ENCODE results near the gene ZSWIM7.
"Not testable (repeated sequence)": the region's sequence is repeated elsewhere in the genome, so short reads cannot be mapped to it uniquely, and the experiment has no call there.

Gene ZSWIM7

DNA sequence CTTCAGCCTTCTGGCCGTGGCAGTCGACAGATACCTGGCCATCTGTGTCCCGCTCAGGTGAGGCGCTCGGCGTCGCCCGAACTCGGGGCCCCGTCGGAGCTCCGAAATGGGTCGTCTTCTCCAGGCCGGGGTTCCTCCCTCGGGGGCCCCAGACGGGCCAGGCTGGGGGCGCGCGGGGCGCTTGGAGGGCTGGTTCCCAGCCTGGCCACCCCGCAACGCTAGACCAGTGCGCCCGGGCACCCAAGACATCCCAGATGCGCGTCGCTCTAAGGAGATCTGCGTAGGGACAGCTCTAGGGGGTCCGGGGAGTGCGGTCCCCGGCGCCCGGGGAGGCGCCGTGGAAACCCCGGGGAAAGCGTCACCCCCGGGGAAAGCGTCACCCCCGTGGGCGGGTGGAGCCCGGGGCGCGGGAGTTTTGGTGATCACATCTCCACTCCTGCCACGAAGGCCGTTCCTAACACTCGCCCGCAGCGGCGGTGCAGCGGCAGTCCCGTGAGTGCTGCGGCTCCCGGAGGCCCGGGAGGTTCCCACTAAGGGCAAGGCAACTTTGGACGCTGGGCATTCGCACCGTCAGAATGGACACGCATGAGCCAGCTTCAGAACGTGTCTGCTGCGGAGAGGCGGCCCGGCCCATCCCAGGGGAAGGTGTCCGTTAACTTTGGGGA lies 53.8 kb downstream of the ZSWIM7 start:
- H3K9me3 Mint-ChIP-seq = no peaks in the 10 kb centered on the region
- peak; percentile 14 for ATAC-seq (replicated peaks)
- H3K27me3 Mint-ChIP-seq = peaks cover 37 to 52% of the 10 kb centered on the region in 2 donors
- H3K27ac Mint-ChIP-seq = no peak overlapping the region
- H3K4me3 Mint-ChIP-seq = peak overlapping the region; percentile 72 to 79
- no peak for DNase-seq
- peaks cover 4 to 7% of the 10 kb centered on the region in 2 donors for H3K4me1 Mint-ChIP-seq (ENCODE audit: low read depth in 2 of 2)
- H3K36me3 Mint-ChIP-seq (ENCODE audit: insufficient read depth) = no peaks in the 10 kb centered on the region

DNA sequence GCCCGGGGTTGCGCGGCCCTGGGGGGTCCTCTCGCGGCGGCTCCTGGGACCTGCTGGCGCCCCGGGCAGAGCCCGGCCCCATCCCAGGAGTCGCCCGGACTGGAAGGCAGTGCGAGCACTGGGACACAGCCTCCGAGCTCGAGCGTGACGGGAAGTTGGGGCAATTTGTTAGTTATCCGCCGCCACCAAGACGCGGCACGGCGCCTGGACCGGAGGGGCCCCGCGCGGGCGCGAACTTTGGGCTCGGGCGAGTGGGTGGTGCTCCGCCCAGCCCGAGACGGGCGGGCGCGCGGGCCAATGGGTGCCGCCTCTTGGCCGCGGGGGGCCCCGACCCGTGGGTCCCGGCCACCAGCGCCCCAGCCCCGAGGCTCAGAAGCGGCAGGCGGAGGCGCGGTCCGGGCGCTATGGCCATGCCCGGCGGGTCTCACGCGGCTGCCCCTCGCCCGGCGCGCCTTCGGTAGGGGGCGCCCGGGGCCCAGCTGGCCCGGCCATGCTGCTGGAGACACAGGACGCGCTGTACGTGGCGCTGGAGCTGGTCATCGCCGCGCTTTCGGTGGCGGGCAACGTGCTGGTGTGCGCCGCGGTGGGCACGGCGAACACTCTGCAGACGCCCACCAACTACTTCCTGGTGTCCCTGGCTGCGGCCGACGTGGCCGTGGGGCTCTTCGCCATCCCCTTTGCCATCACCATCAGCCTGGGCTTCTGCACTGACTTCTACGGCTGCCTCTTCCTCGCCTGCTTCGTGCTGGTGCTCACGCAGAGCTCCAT lies 54.6 kb downstream of the ZSWIM7 start, which contains the start of gene ADORA2B:
Gene ADORA2B, plus strand, starts transcription at position 372 of the 768 bp plus-strand sequence. Its CDS starts 119 bp downstream, at position 491.
- no peaks in the 10 kb centered on the region for H3K36me3 Mint-ChIP-seq (ENCODE audit: insufficient read depth)
- H3K27me3 Mint-ChIP-seq = peaks cover 43 to 58% of the 10 kb centered on the region in 2 donors
- H3K27ac Mint-ChIP-seq = no peak within 1 kb of the TSS
- H3K4me3 Mint-ChIP-seq = peak within 1 kb of the TSS; percentile 79 to 84
- ATAC-seq (replicated peaks) (peak; percentile 69), DNase-seq (peak; percentile 8 to 21 (median 11))
- H3K9me3 Mint-ChIP-seq = no peaks in the 10 kb centered on the region
- peaks cover 4 to 7% of the 10 kb centered on the region in 2 donors for H3K4me1 Mint-ChIP-seq (ENCODE audit: low read depth in 2 of 2)

DNA sequence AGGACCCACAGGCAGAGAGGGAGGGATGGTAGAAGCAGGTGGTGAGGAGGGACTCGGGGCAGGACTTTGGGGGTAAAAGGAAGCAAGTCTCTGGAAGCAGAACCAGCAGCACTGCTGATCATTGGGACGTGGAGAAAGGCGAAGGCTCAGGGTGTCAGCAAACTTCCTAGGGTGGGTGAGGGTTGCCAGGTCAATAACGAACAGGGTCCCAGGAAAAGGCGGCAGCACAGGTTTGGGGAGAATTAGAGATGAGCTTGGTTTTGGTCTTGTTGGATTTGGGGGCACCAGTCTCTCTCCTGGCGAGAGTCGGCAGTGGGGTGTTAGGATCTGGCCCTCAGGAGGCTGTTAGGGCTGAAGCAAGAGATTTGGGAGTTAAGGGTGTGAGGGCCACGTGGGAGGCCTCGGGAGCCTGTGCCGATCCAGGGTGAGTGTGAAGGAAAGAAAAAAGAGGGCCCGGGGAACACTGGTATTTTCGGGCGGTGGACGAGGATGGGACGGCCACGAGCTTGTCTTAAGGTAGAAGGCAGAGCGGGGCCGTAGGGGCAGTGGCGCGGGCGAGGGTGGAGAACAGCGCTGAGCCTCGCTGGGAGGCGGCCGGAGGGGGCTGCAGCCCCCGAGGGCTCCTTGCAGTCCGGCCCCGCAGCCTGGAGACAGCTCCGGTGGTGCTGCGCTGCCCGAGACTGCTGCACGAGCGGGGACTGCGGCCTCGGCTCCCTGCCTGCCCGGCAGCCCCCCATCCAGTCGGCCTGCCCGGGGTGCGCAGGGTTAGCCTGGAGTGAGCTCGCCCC lies 55.3 kb downstream of the ZSWIM7 start:
- ATAC-seq (replicated peaks) = no peak
- Mint-ChIP-seq H3K4me1 (ENCODE audit: low read depth in 2 of 2) (peaks cover 4 to 7% of the 10 kb centered on the region in 2 donors), H3K4me3 (peak overlapping the region; percentile 79 to 84), H3K36me3 (ENCODE audit: insufficient read depth) (no peaks in the 10 kb centered on the region), H3K27me3 (peaks cover 43 to 58% of the 10 kb centered on the region in 2 donors), H3K9me3 (no peaks in the 10 kb centered on the region), H3K27ac (no peak overlapping the region)
- no peak for DNase-seq

DNA sequence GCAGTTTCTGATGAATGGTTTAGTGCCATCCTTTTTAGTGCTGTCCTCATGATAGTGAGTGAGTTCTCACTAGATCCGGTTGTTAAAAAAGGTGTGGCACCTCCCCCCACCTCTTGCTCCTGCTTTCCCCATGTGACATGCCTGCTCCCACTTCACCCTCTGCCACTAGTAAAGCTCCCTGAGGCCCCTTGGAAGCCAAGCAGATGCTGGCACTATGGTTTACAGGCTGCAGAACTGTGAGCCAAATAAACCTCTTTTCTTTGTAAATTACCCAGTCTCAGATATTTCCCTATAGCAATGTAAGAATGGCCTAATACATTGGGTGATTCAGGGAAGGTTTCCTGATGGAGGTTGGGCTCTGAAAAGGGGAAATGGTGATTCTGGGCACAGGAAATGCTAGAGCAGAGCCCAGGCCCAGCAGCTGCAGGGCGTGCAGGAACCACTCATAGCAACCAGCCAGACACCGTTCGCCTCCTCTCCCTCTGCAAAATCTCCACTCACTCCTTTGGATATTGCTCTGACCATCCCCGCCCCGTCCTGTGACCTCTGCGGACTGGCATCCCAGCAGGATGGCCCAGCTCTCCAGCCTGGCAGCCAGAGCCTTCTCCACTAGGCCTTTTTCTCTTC lies 57.2 kb downstream of the ZSWIM7 start:
- Mint-ChIP-seq H3K36me3 (ENCODE audit: insufficient read depth) (no peaks in the 10 kb centered on the region), H3K4me1 (ENCODE audit: low read depth in 2 of 2) (peaks cover 4 to 7% of the 10 kb centered on the region in 2 donors), H3K9me3 (no peaks in the 10 kb centered on the region), H3K27ac (no peak overlapping the region), H3K27me3 (peaks cover 43 to 56% of the 10 kb centered on the region in 2 donors), H3K4me3 (no peak overlapping the region)
- DNase-seq (no peak), ATAC-seq (replicated peaks) (no peak)

DNA sequence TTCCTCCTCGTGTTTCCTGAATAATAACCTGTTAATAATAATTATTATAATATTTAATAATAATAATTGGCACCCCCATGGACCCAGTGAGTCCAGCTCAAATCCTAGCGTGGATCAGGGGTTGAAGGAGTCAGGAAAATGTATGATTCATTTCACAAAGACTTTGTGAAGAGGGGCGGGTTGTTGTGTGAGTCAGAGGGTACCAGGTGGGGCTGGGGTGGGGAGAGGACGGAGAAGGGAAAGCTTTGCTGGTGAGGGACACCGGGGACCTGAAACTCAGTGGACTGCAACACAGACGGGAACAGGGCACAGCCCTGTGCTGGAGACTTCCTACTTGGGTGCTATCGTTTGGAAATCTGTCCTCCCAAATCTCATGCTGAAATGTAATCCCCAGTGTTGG lies 57.7 kb downstream of the ZSWIM7 start:
- DNase-seq (no peak), ATAC-seq (replicated peaks) (no peak)
- no peak overlapping the region for H3K27ac Mint-ChIP-seq
- no peaks in the 10 kb centered on the region for H3K9me3 Mint-ChIP-seq
- no peaks in the 10 kb centered on the region for H3K36me3 Mint-ChIP-seq (ENCODE audit: insufficient read depth)
- peaks cover 38 to 51% of the 10 kb centered on the region in 2 donors for H3K27me3 Mint-ChIP-seq
- peaks cover 4 to 7% of the 10 kb centered on the region in 2 donors for H3K4me1 Mint-ChIP-seq (ENCODE audit: low read depth in 2 of 2)
- H3K4me3 Mint-ChIP-seq = no peak overlapping the region

DNA sequence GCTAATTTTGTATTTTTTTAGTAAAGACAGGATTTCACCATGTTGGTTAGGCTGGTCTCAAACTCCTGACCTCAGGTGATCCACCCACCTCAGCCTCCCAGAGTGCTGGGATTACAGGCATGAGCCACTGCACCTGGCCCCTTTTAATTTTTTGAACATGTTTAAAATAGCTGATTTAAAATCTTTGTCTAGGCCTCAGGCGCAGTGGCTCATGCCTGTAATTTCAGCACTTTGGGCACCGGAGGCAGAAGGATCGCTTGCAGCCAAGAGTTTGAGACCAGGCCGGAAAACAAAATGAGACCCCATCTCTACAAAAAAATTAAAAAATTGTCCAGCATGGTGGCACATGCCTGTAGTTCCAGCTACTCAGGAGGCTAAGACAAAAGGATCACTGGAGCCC lies 63.0 kb downstream of the ZSWIM7 start:
- DNase-seq; H3K36me3 Mint-ChIP-seq (ENCODE audit: insufficient read depth); ATAC-seq (replicated peaks); H3K9me3 Mint-ChIP-seq; H3K27ac Mint-ChIP-seq; H3K4me1 Mint-ChIP-seq (ENCODE audit: low read depth in 2 of 2); H3K27me3 Mint-ChIP-seq; H3K4me3 Mint-ChIP-seq: not testable (repeated sequence)

DNA sequence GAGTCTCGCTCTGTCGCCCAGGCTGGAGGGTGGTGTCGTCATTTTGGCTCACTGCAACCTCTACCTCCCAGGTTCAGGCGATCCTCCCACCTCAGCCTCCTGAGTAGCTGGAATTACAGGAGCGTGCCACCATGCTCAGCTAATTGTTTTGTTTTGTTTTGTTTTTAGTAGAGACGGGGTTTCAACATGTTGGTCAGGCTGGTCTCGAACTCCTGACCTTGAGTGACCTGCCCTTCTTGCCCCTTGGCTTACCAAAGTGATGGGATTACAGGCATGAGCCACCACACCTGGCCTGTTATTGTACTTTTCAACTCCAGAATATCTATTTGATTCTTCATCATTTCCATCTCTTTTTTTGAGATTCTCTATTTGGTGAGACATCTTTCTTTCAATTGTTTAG lies 63.6 kb downstream of the ZSWIM7 start:
- H3K27me3 Mint-ChIP-seq = peaks cover 9% of the 10 kb centered on the region in 2 donors
- H3K36me3 Mint-ChIP-seq (ENCODE audit: insufficient read depth) = no peaks in the 10 kb centered on the region
- H3K4me1 Mint-ChIP-seq (ENCODE audit: low read depth in 2 of 2) = no peaks in the 10 kb centered on the region
- H3K4me3 Mint-ChIP-seq = no peak overlapping the region
- no peak for ATAC-seq (replicated peaks)
- H3K9me3 Mint-ChIP-seq = no peaks in the 10 kb centered on the region
- no peak for DNase-seq
- no peak overlapping the region for H3K27ac Mint-ChIP-seq

DNA sequence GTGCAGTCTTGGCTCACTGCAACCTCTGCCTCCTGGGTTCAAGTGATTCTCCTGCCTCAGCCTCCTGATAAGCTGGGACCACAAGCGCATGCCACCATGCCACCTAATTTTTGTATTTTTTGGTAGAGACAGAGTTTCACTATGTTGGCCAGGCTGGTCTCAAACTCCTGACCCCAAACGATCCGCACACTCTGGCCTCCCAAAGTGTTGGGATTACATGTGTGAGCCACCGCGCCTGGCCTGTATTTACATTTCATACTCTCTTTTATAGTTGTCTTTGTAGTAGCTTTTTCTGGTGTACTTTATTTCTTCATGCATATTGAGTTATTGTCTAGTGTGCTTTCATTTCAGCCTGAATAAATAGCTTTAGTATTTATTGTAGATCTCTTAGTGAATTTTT lies 64.6 kb downstream of the ZSWIM7 start:
- H3K4me3 Mint-ChIP-seq = no peak overlapping the region
- DNase-seq (no peak), ATAC-seq (replicated peaks) (no peak)
- no peak overlapping the region for H3K27ac Mint-ChIP-seq
- no peaks in the 10 kb centered on the region for H3K4me1 Mint-ChIP-seq (ENCODE audit: low read depth in 2 of 2)
- H3K27me3 Mint-ChIP-seq = peaks cover 0 to 3% of the 10 kb centered on the region in 2 donors
- no peaks in the 10 kb centered on the region for H3K9me3 Mint-ChIP-seq
- H3K36me3 Mint-ChIP-seq (ENCODE audit: insufficient read depth) = no peaks in the 10 kb centered on the region

DNA sequence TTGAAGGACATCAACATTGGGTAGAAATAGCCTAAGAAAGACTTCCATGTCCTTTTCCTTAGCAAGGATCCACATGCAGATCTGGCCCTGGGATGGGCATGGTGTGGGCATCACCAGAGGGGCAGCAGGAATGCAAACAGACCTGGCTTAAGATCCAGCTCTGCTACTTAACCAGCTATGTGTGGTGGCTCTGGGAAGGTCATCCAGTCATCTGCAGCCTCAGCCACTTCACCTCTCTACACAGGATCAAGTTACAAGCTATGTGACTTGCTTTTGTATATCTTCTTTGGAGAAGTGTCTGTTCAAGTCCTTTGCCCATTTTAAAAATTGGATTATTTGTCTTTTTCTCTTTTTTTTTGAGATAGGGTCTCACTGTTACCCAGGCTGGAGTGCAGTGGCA lies 68.1 kb downstream of the ZSWIM7 start:
- Mint-ChIP-seq H3K4me1 (ENCODE audit: low read depth in 2 of 2) (peaks cover 3 to 5% of the 10 kb centered on the region in 2 donors), H3K27ac (no peak overlapping the region), H3K27me3 (peaks cover 20 to 33% of the 10 kb centered on the region in 2 donors), H3K36me3 (ENCODE audit: insufficient read depth) (peaks cover 3% of the 10 kb centered on the region), H3K4me3 (no peak overlapping the region), H3K9me3 (no peaks in the 10 kb centered on the region)
- DNase-seq (no peak), ATAC-seq (replicated peaks) (no peak)

- Mint-ChIP-seq H3K9me3 (no peaks in the 10 kb centered on the region), H3K4me1 (ENCODE audit: low read depth in 2 of 2) (peaks cover 3 to 5% of the 10 kb centered on the region in 2 donors), H3K4me3 (no peak overlapping the region), H3K27ac (no peak overlapping the region), H3K36me3 (ENCODE audit: insufficient read depth) (peaks cover 3% of the 10 kb centered on the region), H3K27me3 (peaks cover 26 to 40% of the 10 kb centered on the region in 2 donors)
- ATAC-seq (replicated peaks) (no peak), DNase-seq (no peak)
These were observed 69.1 kb downstream of the ZSWIM7 start for GRCh38 chr17:15930426-15930825.

GRCh38 chr17:15929941-15930340 lies 69.6 kb downstream of the ZSWIM7 start:
- ATAC-seq (replicated peaks) (no peak), DNase-seq (no peak)
- Mint-ChIP-seq H3K4me3 (no peak overlapping the region), H3K4me1 (ENCODE audit: low read depth in 2 of 2) (peaks cover 3 to 5% of the 10 kb centered on the region in 2 donors), H3K27me3 (peaks cover 26 to 40% of the 10 kb centered on the region in 2 donors), H3K36me3 (ENCODE audit: insufficient read depth) (peaks cover 3% of the 10 kb centered on the region), H3K27ac (no peak overlapping the region), H3K9me3 (no peaks in the 10 kb centered on the region)

DNA sequence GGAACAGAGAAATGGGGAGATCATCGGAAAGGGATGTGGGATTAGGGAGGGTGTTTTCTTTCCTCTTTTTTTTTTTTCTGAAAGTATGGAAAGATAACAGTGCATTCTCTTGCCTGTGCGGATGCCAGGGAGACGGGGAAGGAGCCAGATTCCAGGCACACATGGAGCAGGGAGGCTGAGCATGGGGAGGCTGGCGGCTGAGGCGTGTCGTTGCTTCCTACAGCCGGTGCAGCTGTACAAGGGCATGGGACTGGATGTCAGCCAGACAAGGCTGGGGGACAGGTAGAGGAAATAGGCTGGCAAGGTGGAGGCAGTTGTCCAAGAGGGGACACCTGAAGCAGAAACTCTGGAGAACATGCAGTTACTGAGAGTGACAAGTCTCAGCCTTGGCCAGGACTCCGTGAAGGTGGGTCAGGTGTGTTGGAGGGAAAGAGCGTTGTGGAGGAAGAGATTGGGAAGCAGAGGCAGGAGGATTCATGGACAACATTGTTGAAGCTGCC lies 71.2 kb downstream of the ZSWIM7 start:
- H3K4me3 Mint-ChIP-seq = no peak overlapping the region
- ATAC-seq (replicated peaks) (no peak), DNase-seq (no peak)
- H3K27ac Mint-ChIP-seq = no peak overlapping the region
- H3K4me1 Mint-ChIP-seq (ENCODE audit: low read depth in 2 of 2) = peaks cover 3 to 5% of the 10 kb centered on the region in 2 donors
- H3K36me3 Mint-ChIP-seq (ENCODE audit: insufficient read depth) = peaks cover 3% of the 10 kb centered on the region
- H3K9me3 Mint-ChIP-seq = no peaks in the 10 kb centered on the region
- H3K27me3 Mint-ChIP-seq = peaks cover 26 to 40% of the 10 kb centered on the region in 2 donors

Data from effector memory CD8-positive, alpha-beta T cell (primary cell).